SK-N-MC (cell line): Measurements from ENCODE around the gene PRPF31.

Experiments used
- DNase-seq: peaks from one replicate; pipeline ENCODE4 v3.0.0-alpha.2; 2011; ENCODE audit warnings: low read depth, low spot score
- H3K27ac ChIP-seq: fragments of 200-600 bp; sonication (generic); 2 replicates; pipeline ENCODE4 v1.5.1; 2016; ENCODE audit warnings: mixed run types
- H3K36me3 ChIP-seq: fragments of 200-600 bp; sonication (generic); 2 replicates; pipeline ENCODE4 v1.6.1; 2017; ENCODE audit warnings: antibody characterized with exemption, low read length, mixed read lengths; ENCODE audit not compliant: insufficient read depth
- H3K4me3 ChIP-seq: fragments of 200-600 bp; sonication (generic); 2 replicates; pipeline ENCODE4 v1.5.1; 2016
- H3K9ac ChIP-seq: fragments of 200-600 bp; sonication (generic); 2 replicates; pipeline ENCODE4 v1.8.0; 2017; ENCODE audit warnings: mixed run types, mixed read lengths; ENCODE audit not compliant: insufficient read length
- H3K9me3 ChIP-seq: fragments of 200-600 bp; sonication (generic); 2 replicates; pipeline ENCODE4 v1.6.1; 2017; ENCODE audit warnings: low read depth, mild to moderate bottlenecking, antibody characterized with exemption, low read length, moderate library complexity, mixed read lengths
- EZH2 ChIP-seq: fragments of 200-600 bp; sonication (generic); IDR thresholded peaks from one replicate; pipeline ENCODE4 v1.6.1; 2017; ENCODE audit warnings: antibody characterized with exemption
- FOXP2 ChIP-seq: optimal IDR thresholded peaks from 2 replicates; pipeline ENCODE3; 2011; ENCODE audit warnings: mild to moderate bottlenecking, moderate library complexity; ENCODE audit not compliant: insufficient read depth; ENCODE audit errors: extremely low read length, control extremely low read depth
- POLR2AphosphoS5 ChIP-seq: IDR thresholded peaks from 2 replicates; pipeline ENCODE4 v1.6.1; 2012; ENCODE audit warnings: mild to moderate bottlenecking, low read depth, low read length, borderline replicate concordance

PRPF31 gene

DNA sequence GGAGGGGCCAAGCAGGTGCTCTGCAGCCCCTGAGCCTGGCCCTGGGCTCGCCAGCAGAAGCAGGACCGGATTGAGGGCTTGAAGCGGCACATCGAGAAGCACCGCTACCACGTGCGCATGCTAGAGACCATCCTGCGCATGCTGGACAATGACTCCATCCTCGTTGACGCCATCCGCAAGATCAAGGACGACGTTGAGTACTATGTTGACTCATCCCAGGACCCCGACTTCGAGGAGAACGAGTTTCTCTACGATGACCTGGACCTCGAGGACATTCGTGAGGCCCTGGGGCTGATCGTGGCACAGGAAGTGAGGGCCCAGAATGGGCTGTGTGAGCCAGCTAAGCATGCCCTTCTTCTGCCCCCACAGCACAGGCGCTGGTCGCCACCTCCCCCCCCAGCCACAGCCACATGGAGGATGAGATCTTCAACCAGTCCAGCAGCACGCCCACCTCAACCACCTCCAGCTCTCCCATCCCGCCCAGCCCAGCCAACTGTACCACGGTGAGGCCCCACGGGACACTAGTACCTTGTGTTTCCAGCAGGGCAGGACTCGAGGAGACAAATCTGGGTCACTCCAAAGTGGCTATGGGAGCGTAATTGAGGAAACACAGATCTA is 30.1 kb downstream of the PRPF31 start:
- Histone ChIP-seq H3K27ac (no peak overlapping the region), H3K9ac (no peak overlapping the region), H3K36me3 (peaks cover 80% of the 10 kb centered on the region), H3K9me3 (no peaks in the 10 kb centered on the region), H3K4me3 (no peak overlapping the region)
- no peak for DNase-seq
- no peak for TF ChIP-seq FOXP2
- no peak for TF ChIP-seq POLR2AphosphoS5
- no peak for TF ChIP-seq EZH2

DNA sequence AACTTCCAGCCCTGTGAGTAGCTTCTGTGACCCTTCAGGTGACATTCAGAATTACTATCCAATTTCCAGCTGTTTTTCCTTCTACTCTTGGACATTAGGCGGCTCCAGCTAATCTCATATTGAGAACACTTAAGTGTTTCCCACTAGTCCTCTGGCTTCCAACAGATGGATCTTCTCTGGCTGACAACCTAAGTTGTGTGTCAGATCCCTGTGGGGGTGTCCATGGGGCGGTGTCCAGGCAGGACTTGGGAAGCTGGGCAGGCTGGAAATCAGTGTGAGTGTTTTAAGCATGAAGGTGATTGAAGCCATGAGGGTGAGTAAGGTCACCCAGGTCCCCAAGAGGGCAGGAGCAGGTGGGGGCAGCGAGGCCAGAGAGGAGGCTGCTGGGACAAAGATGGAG is 32.1 kb downstream of the PRPF31 start:
- Histone ChIP-seq H3K27ac (no peak overlapping the region), H3K9ac (no peak overlapping the region), H3K36me3 (peaks cover 85% of the 10 kb centered on the region), H3K9me3 (no peaks in the 10 kb centered on the region), H3K4me3 (no peak overlapping the region)
- no peak for TF ChIP-seq FOXP2
- TF ChIP-seq POLR2AphosphoS5: no peak
- no peak for TF ChIP-seq EZH2
- no peak for DNase-seq

DNA sequence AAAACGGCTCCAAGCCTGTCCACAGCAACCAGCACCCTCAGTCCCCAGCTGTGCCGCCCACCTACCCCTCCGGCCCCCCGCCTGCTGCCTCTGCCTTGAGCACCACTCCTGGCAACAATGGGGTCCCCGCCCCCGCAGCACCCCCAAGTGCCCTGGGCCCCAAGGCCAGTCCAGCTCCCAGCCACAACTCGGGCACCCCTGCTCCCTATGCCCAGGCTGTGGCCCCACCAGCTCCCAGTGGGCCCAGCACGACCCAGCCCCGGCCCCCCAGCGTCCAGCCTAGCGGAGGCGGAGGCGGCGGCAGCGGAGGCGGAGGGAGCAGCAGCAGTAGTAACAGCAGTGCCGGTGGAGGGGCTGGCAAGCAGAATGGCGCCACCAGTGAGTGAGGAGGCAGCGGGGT is 32.6 kb downstream of the PRPF31 start:
- Histone ChIP-seq H3K9ac (no peak overlapping the region), H3K4me3 (no peak overlapping the region), H3K36me3 (peaks cover 85% of the 10 kb centered on the region), H3K27ac (no peak overlapping the region), H3K9me3 (no peaks in the 10 kb centered on the region)
- DNase-seq: no peak
- TF ChIP-seq EZH2 (no peak), FOXP2 (no peak), POLR2AphosphoS5 (no peak)

DNA sequence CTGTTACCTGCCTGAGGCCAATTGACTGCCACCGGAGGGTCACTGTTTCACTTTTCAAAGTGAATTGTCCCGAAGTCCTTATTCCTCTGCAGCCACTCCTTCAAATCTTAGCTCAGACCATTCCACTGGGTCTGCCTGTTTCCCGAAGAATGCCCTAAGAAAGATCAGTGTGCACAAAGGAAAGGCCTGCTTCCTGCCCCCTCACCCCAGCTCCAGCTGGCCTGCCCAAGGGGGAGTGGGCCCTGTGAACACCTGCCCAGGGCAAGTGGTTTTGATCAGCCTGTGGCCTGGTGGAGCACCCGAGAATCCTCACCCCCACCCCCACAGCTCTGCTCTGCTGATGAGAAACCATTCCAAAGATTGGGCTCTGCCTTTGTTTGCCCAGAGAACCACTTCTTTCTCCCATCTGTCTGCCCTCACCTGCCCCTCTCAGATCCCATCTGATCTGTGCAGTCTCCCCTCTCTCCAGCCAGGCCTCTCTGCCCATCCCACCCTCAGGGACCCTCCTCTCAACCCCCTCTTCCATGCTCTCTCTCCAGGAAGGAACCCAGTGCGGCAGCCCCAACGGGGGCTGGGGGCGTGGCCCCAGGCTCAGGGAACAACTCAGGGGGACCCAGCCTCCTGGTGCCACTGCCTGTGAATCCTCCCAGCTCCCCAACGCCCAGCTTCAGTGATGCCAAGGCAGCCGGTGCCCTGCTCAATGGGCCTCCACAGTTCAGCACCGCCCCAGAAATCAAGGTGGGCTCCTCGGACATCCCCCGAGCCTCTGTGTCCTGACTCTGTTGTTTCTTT is 33.7 kb downstream of the PRPF31 start:
- no peak for DNase-seq
- Histone ChIP-seq H3K36me3 (peaks cover 85% of the 10 kb centered on the region), H3K4me3 (no peak overlapping the region)

DNA sequence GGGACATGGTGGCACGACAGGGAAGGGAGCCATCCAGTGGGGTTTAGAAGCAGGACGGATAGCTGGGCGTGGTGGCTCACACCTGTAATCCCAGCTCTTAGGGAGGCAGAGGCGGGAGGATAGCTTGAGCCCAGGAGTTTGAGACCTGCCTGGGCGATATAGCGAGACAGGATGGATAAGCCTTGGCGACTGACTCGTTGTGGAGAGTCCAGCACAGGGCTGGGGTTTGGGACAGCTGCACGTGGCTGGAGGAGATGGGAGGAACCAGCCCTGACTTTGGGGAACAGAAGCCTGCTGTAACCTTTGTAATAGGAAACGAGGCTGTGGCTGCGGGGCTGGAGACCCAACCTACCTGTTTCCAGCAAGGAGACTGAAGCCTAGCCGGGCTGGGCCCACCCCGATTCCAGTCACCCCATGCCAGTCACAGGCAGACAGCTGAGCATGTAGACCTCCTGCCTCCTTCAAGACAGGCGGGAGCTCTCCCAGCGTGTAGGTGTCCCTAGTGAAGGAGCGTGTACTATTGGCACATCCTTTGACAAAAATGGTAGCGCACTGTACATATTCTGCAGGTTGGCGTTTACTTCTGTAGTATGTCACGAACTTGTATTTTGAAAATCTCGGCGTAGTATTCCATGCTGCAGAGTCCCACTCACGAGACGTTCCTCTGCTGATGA is 35.9 kb downstream of the PRPF31 start:
- TF ChIP-seq POLR2AphosphoS5 (no peak), EZH2 (no peak), FOXP2 (no peak)
- no peak for DNase-seq
- Histone ChIP-seq H3K9me3 (no peaks in the 10 kb centered on the region), H3K9ac (no peak overlapping the region), H3K27ac (no peak overlapping the region), H3K4me3 (no peak overlapping the region), H3K36me3 (peaks cover 85% of the 10 kb centered on the region)

More for the DNA sequence above, 33.7 kb downstream of the PRPF31 start:
- Histone ChIP-seq H3K9me3 (no peaks in the 10 kb centered on the region), H3K27ac (no peak overlapping the region), H3K9ac (no peak overlapping the region)
- no peak for TF ChIP-seq EZH2
- no peak for TF ChIP-seq POLR2AphosphoS5
- no peak for TF ChIP-seq FOXP2

DNA sequence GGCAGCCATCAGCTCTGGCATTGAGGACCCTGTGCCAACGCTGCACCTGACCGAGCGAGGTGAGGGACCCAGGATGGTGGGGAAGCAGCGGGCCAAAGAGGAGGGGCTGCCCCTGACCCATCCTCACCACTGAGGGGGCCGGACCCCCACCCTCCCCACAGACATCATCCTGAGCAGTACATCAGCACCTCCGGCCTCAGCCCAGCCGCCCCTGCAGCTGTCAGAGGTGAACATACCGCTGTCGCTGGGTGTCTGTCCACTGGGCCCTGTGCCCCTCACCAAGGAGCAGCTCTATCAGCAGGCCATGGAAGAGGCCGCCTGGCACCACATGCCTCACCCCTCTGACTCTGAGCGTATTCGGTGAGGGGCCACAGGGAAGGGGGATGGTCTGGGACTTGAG is 36.7 kb downstream of the PRPF31 start:
- Histone ChIP-seq H3K36me3 (peaks cover 83% of the 10 kb centered on the region), H3K9ac (no peak overlapping the region), H3K9me3 (no peaks in the 10 kb centered on the region), H3K4me3 (no peak overlapping the region), H3K27ac (no peak overlapping the region)
- TF ChIP-seq POLR2AphosphoS5: no peak
- no peak for TF ChIP-seq FOXP2
- no peak for TF ChIP-seq EZH2
- DNase-seq: no peak

DNA sequence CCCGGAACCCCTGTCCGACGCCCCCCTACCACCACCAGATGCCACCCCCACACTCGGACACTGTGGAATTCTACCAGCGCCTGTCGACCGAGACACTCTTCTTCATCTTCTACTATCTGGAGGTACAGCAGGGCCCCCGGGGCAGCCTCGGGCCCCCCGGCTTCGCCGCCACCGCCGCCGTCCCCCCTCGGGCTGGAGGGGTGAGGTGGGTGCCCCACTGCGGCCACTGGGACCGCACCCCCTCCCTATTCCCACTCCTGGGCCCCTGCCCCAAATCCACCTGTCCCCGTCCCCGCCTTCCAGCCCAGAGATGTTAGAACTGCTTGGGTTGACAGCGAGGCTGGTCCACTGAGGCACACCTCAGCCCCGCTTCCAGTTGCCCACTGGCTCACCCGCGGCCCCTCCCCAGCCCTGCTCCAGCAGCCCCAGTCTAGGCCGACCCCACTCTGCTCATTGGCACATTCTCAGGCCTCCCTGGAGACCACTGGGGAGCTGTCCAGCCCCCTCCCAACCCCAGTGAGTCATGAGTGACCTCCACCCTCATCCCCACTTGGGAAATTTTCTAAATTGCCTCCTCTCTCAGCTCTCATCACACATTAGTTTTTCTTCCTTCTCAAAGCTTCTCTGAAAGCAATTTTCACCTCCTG is 37.4 kb downstream of the PRPF31 start:
- Histone ChIP-seq H3K36me3 (peaks cover 79% of the 10 kb centered on the region), H3K4me3 (no peak overlapping the region)
- TF ChIP-seq EZH2 (no peak), FOXP2 (no peak), POLR2AphosphoS5 (0 out of 2 replicates have a peak, but pooled peaks have one; percentile 7)

DNA sequence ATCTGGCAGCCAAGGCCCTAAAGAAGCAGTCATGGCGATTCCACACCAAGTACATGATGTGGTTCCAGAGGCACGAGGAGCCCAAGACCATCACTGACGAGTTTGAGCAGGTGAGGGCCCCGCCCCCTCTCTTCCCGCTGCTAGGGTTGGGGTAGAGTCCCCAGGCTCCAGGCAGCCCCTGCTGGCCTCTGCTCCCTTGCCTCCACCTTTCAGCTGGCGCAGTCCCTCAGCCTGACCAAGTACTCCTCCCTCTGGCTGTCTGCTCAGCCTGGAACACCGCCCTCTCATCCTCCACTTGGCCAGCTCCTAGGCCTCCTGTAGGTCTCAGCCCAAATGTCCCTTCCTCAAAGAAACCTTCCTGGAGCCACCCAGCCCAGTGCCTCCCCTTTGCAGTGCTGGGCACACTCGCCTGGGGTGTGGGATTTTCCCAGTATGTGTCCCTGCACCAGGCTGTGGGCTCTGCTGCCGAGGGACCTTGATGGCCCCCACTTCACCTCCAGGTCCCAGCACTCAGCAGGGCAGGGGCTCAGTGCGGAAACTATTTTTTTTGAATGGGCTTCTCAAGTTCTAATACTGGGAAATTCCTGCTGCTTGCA is 38.3 kb downstream of the PRPF31 start:
- no peak for DNase-seq
- Histone ChIP-seq H3K36me3 (peaks cover 78% of the 10 kb centered on the region), H3K4me3 (no peak overlapping the region), H3K27ac (no peak overlapping the region), H3K9me3 (no peaks in the 10 kb centered on the region), H3K9ac (no peak overlapping the region)
- TF ChIP-seq POLR2AphosphoS5 (peak; percentile 11; the same call in 1 of the 2 replicates), EZH2 (no peak)

More for the DNA sequence above, 37.4 kb downstream of the PRPF31 start:
- Histone ChIP-seq H3K9ac (no peak overlapping the region), H3K9me3 (no peaks in the 10 kb centered on the region), H3K27ac (no peak overlapping the region)
- DNase-seq: no peak
